AG04449 (cell line): ENCODE data around the gene NRBF2.
"Not testable (repeated sequence)": the region's sequence is repeated elsewhere in the genome, so short reads cannot be mapped to it uniquely, and the experiment has no call there.

Experiments
- CTCF ChIA-PET: fragments of 350-600 bp; formaldehyde crosslinking; extraction: SDS; loops from one replicate; lab custom pipeline; 2021; ENCODE audit warnings: antibody characterized with exemption; lab: Yijun Ruan, JAX
- POLR2A ChIA-PET: fragments of 400-600, 350-600 bp; formaldehyde crosslinking; extraction: SDS; loops from one replicate; lab custom pipeline; 2020; ENCODE audit warnings: antibody characterized with exemption, inconsistent platforms; lab: Yijun Ruan, JAX
- DNase-seq: peaks from one replicate; pipeline ENCODE4 v3.0.0-alpha.2; 2010; ENCODE audit warnings: low read depth, low spot score
- H3K4me3 ChIP-seq: 2 replicates; pipeline ENCODE4 v1.5.1; 2011; ENCODE audit warnings: low read depth, mild to moderate bottlenecking, control low read depth, low read length
- TF ChIP-seq, protein P1 (sequence below): IDR thresholded peaks from one replicate; pipeline ENCODE4 v1.5.1; 2011; ENCODE audit warnings: mild to moderate bottlenecking, moderate library complexity, low read length, control low read depth, inconsistent platforms; ENCODE audit not compliant: insufficient read depth; ENCODE audit errors: missing control alignments

NRBF2 gene

GRCh38 chr10:63133056-63133820 lies at the start of gene NRBF2:
Gene NRBF2 (plus strand): TSS chr10:63133328. CDS start chr10:63133471, 143 bp downstream.
- ChIA-PET POLR2A (interaction anchor here (0.7 to 2.4 kb wide), 6 partner anchors 13 to 549 kb away, joined by 3 to 9 read pairs (median 4); no protein-coding TSS in a partner anchor), CTCF (interaction anchor here (0.7 to 2.4 kb wide), 8 partner anchors 13 to 540 kb away, joined by 3 to 12 read pairs (median 4); no protein-coding TSS in a partner anchor)
- TF ChIP-seq, protein P1, sequence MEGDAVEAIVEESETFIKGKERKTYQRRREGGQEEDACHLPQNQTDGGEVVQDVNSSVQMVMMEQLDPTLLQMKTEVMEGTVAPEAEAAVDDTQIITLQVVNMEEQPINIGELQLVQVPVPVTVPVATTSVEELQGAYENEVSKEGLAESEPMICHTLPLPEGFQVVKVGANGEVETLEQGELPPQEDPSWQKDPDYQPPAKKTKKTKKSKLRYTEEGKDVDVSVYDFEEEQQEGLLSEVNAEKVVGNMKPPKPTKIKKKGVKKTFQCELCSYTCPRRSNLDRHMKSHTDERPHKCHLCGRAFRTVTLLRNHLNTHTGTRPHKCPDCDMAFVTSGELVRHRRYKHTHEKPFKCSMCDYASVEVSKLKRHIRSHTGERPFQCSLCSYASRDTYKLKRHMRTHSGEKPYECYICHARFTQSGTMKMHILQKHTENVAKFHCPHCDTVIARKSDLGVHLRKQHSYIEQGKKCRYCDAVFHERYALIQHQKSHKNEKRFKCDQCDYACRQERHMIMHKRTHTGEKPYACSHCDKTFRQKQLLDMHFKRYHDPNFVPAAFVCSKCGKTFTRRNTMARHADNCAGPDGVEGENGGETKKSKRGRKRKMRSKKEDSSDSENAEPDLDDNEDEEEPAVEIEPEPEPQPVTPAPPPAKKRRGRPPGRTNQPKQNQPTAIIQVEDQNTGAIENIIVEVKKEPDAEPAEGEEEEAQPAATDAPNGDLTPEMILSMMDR = peak; percentile 40
- DNase-seq = peak; percentile 84
- peak within 1 kb of the TSS; percentile 82 for H3K4me3 ChIP-seq

DNA sequence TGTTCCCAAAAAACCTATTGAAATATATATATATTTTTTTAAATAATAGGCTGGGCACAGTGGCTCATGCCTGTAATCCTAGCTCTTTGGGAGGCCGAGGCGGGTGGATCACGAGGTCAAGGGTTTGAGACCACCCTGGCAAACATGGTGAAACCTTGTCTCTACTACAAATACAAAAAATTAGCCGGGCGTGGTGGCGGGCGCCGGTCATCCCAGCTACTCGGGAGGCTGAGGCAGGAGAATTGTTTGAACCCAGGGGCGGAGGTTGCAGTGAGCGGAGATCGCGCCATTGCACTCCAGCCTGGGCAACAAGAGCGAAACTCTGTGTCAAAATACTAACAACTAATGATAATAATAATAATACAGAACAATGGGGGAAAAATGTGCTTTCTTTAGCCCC lies 49.7 kb upstream of the NRBF2 start:
- DNase-seq, H3K4me3 ChIP-seq, POLR2A ChIA-PET: not testable (repeated sequence)
- CTCF ChIA-PET = interaction anchor here (0.6 to 4.2 kb wide), 21 partner anchors 8 to 835 kb away, joined by 3 to 32 read pairs (median 7); partner anchors contain the start of gene EGR2

GRCh38 chr10:63083904-63084689 lies 49.0 kb upstream of the NRBF2 start:
- peak; percentile 29 for DNase-seq
- H3K4me3 ChIP-seq = no peak overlapping the region
- POLR2A ChIA-PET = no interaction called here
- TF ChIP-seq, protein P1 = peak; percentile 60
- CTCF ChIA-PET = interaction anchor here (0.6 to 4.2 kb wide), 27 partner anchors 9 to 835 kb away, joined by 3 to 32 read pairs (median 5); partner anchors contain the start of gene EGR2

- POLR2A ChIA-PET = no interaction called here
- no peak overlapping the region for H3K4me3 ChIP-seq
- TF ChIP-seq, protein P1 = no peak
- DNase-seq = no peak
- CTCF ChIA-PET = interaction anchor here (0.9 to 4.2 kb wide), 18 partner anchors 9 to 836 kb away, joined by 3 to 32 read pairs (median 8); partner anchors contain the start of gene EGR2
Measured at GRCh38 chr10:63084690-63085382, 48.3 kb upstream of the NRBF2 start.

DNA sequence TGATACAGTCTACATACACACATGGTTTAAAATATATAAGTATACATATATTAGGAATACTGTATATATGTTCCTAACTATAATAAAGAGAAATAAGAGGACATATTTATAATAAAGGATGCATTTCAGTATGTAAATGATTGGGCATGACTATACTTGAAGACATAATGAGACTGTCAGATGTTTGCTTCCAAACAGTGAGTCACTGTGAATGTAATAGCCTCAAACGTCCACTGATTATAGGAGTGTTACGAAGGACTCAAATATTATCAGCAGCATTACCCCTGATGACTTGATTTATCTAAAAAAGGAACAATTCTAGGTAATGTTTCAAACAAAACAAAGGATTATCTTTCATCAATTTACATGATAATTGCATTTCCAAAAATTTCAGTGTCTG lies 39.9 kb upstream of the NRBF2 start:
- TF ChIP-seq, protein P1 = no peak
- no peak overlapping the region for H3K4me3 ChIP-seq
- no peak for DNase-seq
- CTCF ChIA-PET = interaction anchor here (1.8 kb wide), 1 partner anchor 65 kb away, joined by 6 read pairs; no protein-coding TSS in a partner anchor
- POLR2A ChIA-PET = no interaction called here

GRCh38 chr10:63094405-63094804 lies 38.7 kb upstream of the NRBF2 start:
- TF ChIP-seq, protein P1 = no peak
- no peak overlapping the region for H3K4me3 ChIP-seq
- POLR2A ChIA-PET = no interaction called here
- CTCF ChIA-PET = no interaction called here
- DNase-seq = no peak
